GM23338 (cell line): ENCODE data around the gene CCL20.

ENCODE experiments used
- CREB1 ChIP-seq: fragments of 250-450 bp; sonication (Bioruptor Pico); IDR thresholded peaks from 2 replicates; pipeline ENCODE4 v1.5.0; 2020; ENCODE audit warnings: low read depth, mild to moderate bottlenecking, moderate library complexity
- CTCF ChIP-seq, 2 experiments: fragments of 200-600 bp in 1 of 2; sonication (generic) in 1 of 2; conservative IDR thresholded peaks; 2 replicates each; pipeline versions ENCODE4 v1.5.1 to v1.6.1; 2016 to 2017; ENCODE audit warnings: antibody characterized with exemption in 2 of 2, low read depth in 2 of 2, mild to moderate bottlenecking in 2 of 2, moderate library complexity in 1 of 2
- EZH2 ChIP-seq: fragments of 200-600 bp; sonication (generic); IDR thresholded peaks from one replicate; pipeline ENCODE4 v1.8.0; 2017; ENCODE audit warnings: antibody characterized with exemption, mild to moderate bottlenecking, low read depth; ENCODE audit not compliant: unreplicated experiment
- JUNB ChIP-seq: IDR thresholded peaks from one replicate; pipeline ENCODE4 v1.6.1; 2016; ENCODE audit warnings: antibody characterized with exemption; ENCODE audit not compliant: unreplicated experiment
- NANOG ChIP-seq: IDR thresholded peaks from 2 replicates; pipeline ENCODE4 v1.6.1; 2016; ENCODE audit warnings: antibody characterized with exemption, borderline replicate concordance
- POLR2AphosphoS5 ChIP-seq: IDR thresholded peaks from 2 replicates; pipeline ENCODE4 v1.6.1; 2016; ENCODE audit warnings: antibody characterized with exemption, low read depth
- REST ChIP-seq: IDR thresholded peaks from one replicate; pipeline ENCODE4 v1.6.1; 2018; ENCODE audit warnings: antibody characterized with exemption; ENCODE audit not compliant: unreplicated experiment

GRCh38 chr2:227821043-227821942 lies 7.7 kb downstream of the CCL20 start:
- TF ChIP-seq CTCF (conservative IDR thresholded peaks at IDR 0.05; ENCODE audit: low read depth in 2 of 2), result no peak
- TF ChIP-seq EZH2, result no peak
- no peak for TF ChIP-seq REST
- TF ChIP-seq POLR2AphosphoS5, result no peak
- TF ChIP-seq JUNB, result no peak
- no peak for TF ChIP-seq CREB1
- TF ChIP-seq NANOG, result no peak
